H1 (cell line): Measurements from ENCODE around the gene CACNG5. TPM values are rescaled to one million over a fixed set of nuclear protein-coding genes. Genes with fewer than 3 reads are reported as not detected.

Experiments
- CTCF ChIA-PET: fragments of 300-600 bp; sonication (Branson Sonifier 250); formaldehyde crosslinking; loops from one replicate; lab custom pipeline; 2021; ENCODE audit not compliant: partially characterized antibody; lab: Charles Lee
- POLR2A ChIA-PET: fragments of 300-600 bp; sonication (Branson Sonifier 250); formaldehyde crosslinking; loops from one replicate; lab custom pipeline; 2021; ENCODE audit warnings: inconsistent platforms; ENCODE audit not compliant: partially characterized antibody; lab: Charles Lee
- DNase-seq, 2 experiments: peaks; one replicate each; pipeline versions ENCODE4 v3.0.0 to v3.0.0-alpha.2; 2010 to 2022; ENCODE audit warnings: low spot score in 2 of 2, low read depth in 1 of 2, mixed read lengths in 1 of 2
- FAIRE-seq: peaks from 2 replicates; lab custom pipeline; 2011; peaks lifted over from hg19 to GRCh38; lab: Jason Lieb, UNC
- H2AFZ ChIP-seq: 2 replicates; pipeline ENCODE4 v1.8.1; 2012; ENCODE audit warnings: low read length, inconsistent platforms
- H2AK5ac ChIP-seq: 2 replicates; pipeline ENCODE4 v1.6.1; 2013; ENCODE audit warnings: low read depth, low read length
- H2BK120ac ChIP-seq: replicated peaks from 2 replicates; pipeline ENCODE3; 2013; ENCODE audit warnings: low read depth, low read length, inconsistent platforms
- H2BK12ac ChIP-seq: 2 replicates; pipeline ENCODE4 v1.6.1; 2013; ENCODE audit warnings: low read depth, low read length
- H2BK15ac ChIP-seq: 2 replicates; pipeline ENCODE4 v1.6.1; 2013; ENCODE audit warnings: low read length
- H2BK20ac ChIP-seq: 2 replicates; pipeline ENCODE4 v1.6.1; 2013; ENCODE audit warnings: low read length
- H2BK5ac ChIP-seq: 2 replicates; pipeline ENCODE4 v1.6.1; 2013; ENCODE audit warnings: low read depth, low read length
- H3K14ac ChIP-seq: 2 replicates; pipeline ENCODE4 v1.6.1; 2013; ENCODE audit warnings: inconsistent platforms; ENCODE audit not compliant: insufficient read length
- H3K18ac ChIP-seq: 2 replicates; pipeline ENCODE4 v1.6.1; 2013; ENCODE audit warnings: low read length; ENCODE audit errors: extremely low read depth
- H3K23ac ChIP-seq: 2 replicates; pipeline ENCODE4 v1.6.1; 2013; ENCODE audit warnings: inconsistent platforms; ENCODE audit not compliant: insufficient read length
- H3K23me2 ChIP-seq: 2 replicates; pipeline ENCODE4 v1.6.1; 2013; ENCODE audit warnings: low read depth, low read length
- H3K27ac ChIP-seq: 2 replicates; pipeline ENCODE4 v1.6.1; 2011; ENCODE audit warnings: low read depth, low read length, inconsistent platforms
- H3K27me3 ChIP-seq, 4 experiments: replicated peaks in 1 of 4; 1 replicate in 1 of 4; 2 replicates in 3 of 4; pipeline versions ENCODE4 v1.6.1 to v1.8.1; 2011 to 2013; ENCODE audit warnings: low read length in 3 of 4, mild to moderate bottlenecking in 3 of 4, inconsistent platforms in 2 of 4, mixed read lengths in 2 of 4, moderate library complexity in 1 of 4; ENCODE audit not compliant: control insufficient read depth in 3 of 4, insufficient read depth in 3 of 4; ENCODE audit errors: extremely low read depth in 1 of 4
- H3K36me3 ChIP-seq, 4 experiments: 2 replicates each; pipeline versions ENCODE4 v1.6.1 to v1.8.1; 2011 to 2013; ENCODE audit warnings: mild to moderate bottlenecking in 4 of 4, low read length in 3 of 4, moderate library complexity in 2 of 4, control low read depth in 1 of 4, inconsistent platforms in 1 of 4; ENCODE audit not compliant: insufficient read depth in 4 of 4, control insufficient read depth in 2 of 4
- H3K4ac ChIP-seq: replicated peaks from 2 replicates; pipeline ENCODE3; 2013; ENCODE audit warnings: low read length, low read depth, mixed read lengths, inconsistent platforms; ENCODE audit not compliant: insufficient read length
- H3K4me1 ChIP-seq, 4 experiments: replicated peaks in 1 of 4; 1 replicate in 1 of 4; 2 replicates in 3 of 4; pipeline versions ENCODE4 v1.6.1 to v1.8.1; 2011 to 2013; ENCODE audit warnings: low read length in 3 of 4, inconsistent platforms in 2 of 4, mixed read lengths in 1 of 4; ENCODE audit not compliant: insufficient read depth in 4 of 4, control insufficient read depth in 3 of 4
- H3K4me2 ChIP-seq, 2 experiments: 2 replicates each; pipeline versions ENCODE4 v1.6.1 to v1.8.1; 2011 to 2013; ENCODE audit warnings: low read depth in 2 of 2, low read length in 2 of 2, control low read depth in 1 of 2, inconsistent platforms in 1 of 2, mild to moderate bottlenecking in 1 of 2; ENCODE audit not compliant: insufficient read depth in 1 of 2
- H3K4me3 ChIP-seq, 4 experiments: fragments of 200-600, 300-600 bp in 1 of 4; sonication (generic), shearing (Covaris generic), sonication (Bioruptor Twin) in 1 of 4; 2 replicates each; pipeline versions ENCODE4 v1.5.1 to v1.8.1; 2011 to 2016; ENCODE audit warnings: low read length in 4 of 4, low read depth in 3 of 4, control low read depth in 2 of 4, inconsistent platforms in 2 of 4, mild to moderate bottlenecking in 2 of 4, mixed read lengths in 1 of 4, moderate library complexity in 1 of 4; ENCODE audit not compliant: insufficient read depth in 2 of 4; ENCODE audit errors: extremely low read depth in 1 of 4
- H3K56ac ChIP-seq: replicated peaks from 2 replicates; pipeline ENCODE3; 2013; ENCODE audit warnings: low read depth, mild to moderate bottlenecking, mixed read lengths, low read length, inconsistent platforms; ENCODE audit not compliant: insufficient read length
- H3K79me1 ChIP-seq: 2 replicates; pipeline ENCODE4 v1.6.1; 2013; ENCODE audit warnings: low read depth, low read length, control low read depth
- H3K79me2 ChIP-seq, 2 experiments: 2 replicates each; pipeline versions ENCODE4 v1.6.1 to v1.8.1; 2012 to 2013; ENCODE audit warnings: low read length in 2 of 2, mild to moderate bottlenecking in 2 of 2, inconsistent platforms in 1 of 2; ENCODE audit not compliant: insufficient read depth in 2 of 2, control insufficient read depth in 1 of 2
- H3K9ac ChIP-seq, 4 experiments: replicated peaks in 1 of 4; 1 replicate in 1 of 4; 2 replicates in 3 of 4; pipeline versions ENCODE4 v1.6.1 to v1.8.1; 2011 to 2013; ENCODE audit warnings: low read depth in 3 of 4, low read length in 3 of 4, control low read depth in 2 of 4, mild to moderate bottlenecking in 2 of 4, moderate library complexity in 2 of 4, inconsistent platforms in 1 of 4; ENCODE audit errors: extremely low read depth in 1 of 4
- H3K9me3 ChIP-seq, 2 experiments: 2 replicates each; pipeline versions ENCODE4 v1.6.1 to v1.8.1; 2012 to 2013; ENCODE audit warnings: mild to moderate bottlenecking in 2 of 2, moderate library complexity in 2 of 2, control low read depth in 1 of 2, inconsistent platforms in 1 of 2, low read depth in 1 of 2, low read length in 1 of 2, mixed read lengths in 1 of 2; ENCODE audit not compliant: insufficient read depth in 2 of 2
- H4K20me1 ChIP-seq, 2 experiments: replicated peaks in 1 of 2; 2 replicates each; pipeline versions ENCODE3 to v1.8.1; 2011 to 2013; ENCODE audit warnings: inconsistent platforms in 2 of 2, low read length in 2 of 2, mild to moderate bottlenecking in 1 of 2; ENCODE audit not compliant: insufficient read depth in 2 of 2, control insufficient read depth in 1 of 2
- H4K5ac ChIP-seq: 2 replicates; pipeline ENCODE4 v1.6.1; 2013; ENCODE audit warnings: low read length, low read depth, mixed read lengths, inconsistent platforms; ENCODE audit not compliant: insufficient read length
- H4K8ac ChIP-seq: 2 replicates; pipeline ENCODE4 v1.8.0; 2013; ENCODE audit warnings: mild to moderate bottlenecking, moderate library complexity, low read length, inconsistent platforms; ENCODE audit not compliant: insufficient read depth; ENCODE audit errors: extremely low read depth
- H4K91ac ChIP-seq: replicated peaks from 2 replicates; pipeline ENCODE3; 2013; ENCODE audit warnings: low read length, mixed read lengths, inconsistent platforms; ENCODE audit not compliant: insufficient read length
- ATF3 ChIP-seq: IDR thresholded peaks from 2 replicates; pipeline ENCODE4 v1.6.1; 2011; ENCODE audit warnings: low read depth, mild to moderate bottlenecking, low read length; ENCODE audit not compliant: insufficient read depth
- BRCA1 ChIP-seq: IDR thresholded peaks from 2 replicates; pipeline ENCODE4 v1.6.1; 2012; ENCODE audit warnings: low read depth, low read length, improper control_type of control experiment
- CBX5 ChIP-seq: fragments of 300-800, 300-1000 bp; sonication (generic); IDR thresholded peaks from 2 replicates; pipeline ENCODE4 v1.7.1; 2016; ENCODE audit warnings: antibody characterized with exemption, low read length, low read depth
- CHD1 ChIP-seq: IDR thresholded peaks from 2 replicates; pipeline ENCODE4 v1.6.1; 2012; ENCODE audit warnings: low read depth, low read length, improper control_type of control experiment
- EGR1 ChIP-seq: IDR thresholded peaks from 2 replicates; pipeline ENCODE4 v1.6.1; 2011; ENCODE audit warnings: low read depth, low read length, borderline replicate concordance
- EZH2 ChIP-seq: fragments of 200-600 bp; sonication (generic); IDR thresholded peaks from 2 replicates; pipeline ENCODE4 v1.7.1; 2012; ENCODE audit warnings: low read depth, mild to moderate bottlenecking, moderate library complexity, low read length, inconsistent platforms; ENCODE audit not compliant: severe bottlenecking
- HDAC2 ChIP-seq, 2 experiments: fragments of 300-600 bp in 1 of 2; sonication (generic) in 1 of 2; IDR thresholded peaks; 2 replicates each; pipeline ENCODE4 v1.6.1; 2011 to 2012; ENCODE audit warnings: low read depth in 2 of 2, low read length in 2 of 2, mild to moderate bottlenecking in 2 of 2, moderate library complexity in 2 of 2, borderline replicate concordance in 1 of 2, inconsistent platforms in 1 of 2
- JUN ChIP-seq: IDR thresholded peaks from 2 replicates; pipeline ENCODE4 v1.6.1; 2011; ENCODE audit warnings: low read depth, mild to moderate bottlenecking, improper control_type of control experiment, low read length
- KDM1A ChIP-seq: fragments of 200-600, 300-600 bp; sonication (generic); IDR thresholded peaks from 2 replicates; pipeline ENCODE4 v1.7.1; 2016; ENCODE audit warnings: mild to moderate bottlenecking, low read length, borderline replicate concordance
- POLR2A ChIP-seq, 2 experiments: IDR thresholded peaks; 1 replicate in 1 of 2; 2 replicates in 1 of 2; pipeline ENCODE4 v1.6.1; 2011; ENCODE audit warnings: low read depth in 2 of 2, low read length in 2 of 2, mild to moderate bottlenecking in 2 of 2; ENCODE audit errors: control extremely low read depth in 1 of 2
- SAP30 ChIP-seq: fragments of 300-600 bp; sonication (generic); IDR thresholded peaks from 2 replicates; pipeline ENCODE4 v1.7.1; 2012; ENCODE audit warnings: low read length, moderate library complexity, mild to moderate bottlenecking, inconsistent platforms; ENCODE audit not compliant: insufficient read depth, insufficient replicate concordance
- SRF ChIP-seq: IDR thresholded peaks from 2 replicates; pipeline ENCODE4 v1.6.1; 2011; ENCODE audit warnings: mild to moderate bottlenecking, low read depth, low read length, moderate library complexity
- SUZ12 ChIP-seq: fragments of 200-600 bp; sonication (generic); IDR thresholded peaks from 2 replicates; pipeline ENCODE4 v1.6.1; 2012; ENCODE audit warnings: mild to moderate bottlenecking, inconsistent platforms, low read length, moderate library complexity, mixed read lengths
- WGBS, 2 experiments: shearing (Covaris generic) in 1 of 2; methylation state at CpG; one replicate each; pipeline versions ENCODE4 v1.1.6 to v1.1.7; 2013 to 2015; ENCODE audit warnings: low lambda C conversion rate in 2 of 2, mixed read lengths in 2 of 2, inconsistent platforms in 1 of 2, low coverage in 1 of 2, missing lambda C conversion rate in 1 of 2; ENCODE audit not compliant: insufficient replicate concordance in 2 of 2, insufficient coverage in 1 of 2, insufficient read length in 1 of 2; ENCODE audit errors: extremely low coverage in 1 of 2, missing lambda C conversion rate in 1 of 2; 5-methylcytosine and 5-hydroxymethylcytosine counted together
- polyA plus RNA-seq, 7 experiments: library from polyadenylated mRNA; depleted of rRNA in 3 of 7; stranded (reverse) in 5 of 7; unstranded in 2 of 7; fragments of >200 nt in 5 of 7; fragments of 200-250 nt in 2 of 7; gene quantifications; 1 replicate in 5 of 7; 2 replicates in 1 of 7; 4 replicates in 1 of 7; pipeline versions ENCODE4 v1.2.1 to v1.2.3, GENCODE V29; 2011 to 2013; ENCODE audit warnings: missing spikeins in 2 of 7, mixed read lengths in 2 of 7
- total RNA-seq: library from RNA; stranded (reverse); fragmentation: NEBNext Ultra II Directional; extraction: Animal tissue kit (Norgen Biotek cat#: 25700); gene quantifications from 2 replicates; pipeline ENCODE4 v1.2.1, GENCODE V29; 2021

Gene CACNG5
- total and polyA plus RNA-seq, 2 of the 8 experiments (the other 6 are each of a cell fraction or from before 2014, with no cell fraction given) = 2.2 to 3.1 TPM

GRCh38 chr17:66859353-66859752 lies 24.4 kb downstream of the CACNG5 start:
- Histone ChIP-seq H3K4ac (no peak overlapping the region), H3K23me2 (no peaks in the 10 kb centered on the region), H3K14ac (no peak overlapping the region), H3K4me3 (no peak overlapping the region), H3K27ac (no peak overlapping the region), H3K4me1 (no peaks in the 10 kb centered on the region), H2AFZ (no peak overlapping the region), H3K79me2 (no peaks in the 10 kb centered on the region), H2BK12ac (no peak overlapping the region), H2BK120ac (no peak overlapping the region), H3K56ac (no peak overlapping the region), H2BK15ac (no peak overlapping the region), H2AK5ac (no peak overlapping the region), H3K9me3 (no peaks in the 10 kb centered on the region), H3K4me2 (no peak overlapping the region), H3K9ac (no peak overlapping the region), H4K5ac (no peak overlapping the region), H3K36me3 (no peaks in the 10 kb centered on the region), H3K23ac (no peak overlapping the region), H4K91ac (no peak overlapping the region), H4K8ac (no peak overlapping the region), H3K27me3 (no peaks in the 10 kb centered on the region), H2BK5ac (no peak overlapping the region), H2BK20ac (no peak overlapping the region), H3K79me1 (no peaks in the 10 kb centered on the region), H4K20me1 (no peaks in the 10 kb centered on the region), H3K18ac (no peak overlapping the region)
- WGBS, 2 experiments = 94% methylated on average over 8 of the region's 8 CpGs; no CpG with 5 or more reads in 1 of the 2 experiments
- FAIRE-seq (no peak), DNase-seq (no peak)
- TF ChIP-seq CBX5 = no peak
- TF ChIP-seq SAP30 = no peak
- TF ChIP-seq JUN = no peak
- TF ChIP-seq HDAC2 (IDR thresholded peaks at IDR 0.05; ENCODE audit: borderline replicate concordance in 1 of 2, low read depth in 2 of 2, low read length in 2 of 2) = no peak
- no peak for TF ChIP-seq KDM1A
- no peak for TF ChIP-seq POLR2A (IDR thresholded peaks at IDR 0.05; ENCODE audit: control extremely low read depth in 1 of 2, low read depth in 2 of 2, low read length in 2 of 2)
- TF ChIP-seq SUZ12 = no peak
- no peak for TF ChIP-seq EGR1
- TF ChIP-seq BRCA1 = no peak
- no peak for TF ChIP-seq EZH2
- no peak for TF ChIP-seq ATF3
- no peak for TF ChIP-seq SRF
- no peak for TF ChIP-seq CHD1
- ChIA-PET CTCF (interaction anchor here (0.7 to 1.0 kb wide), 6 partner anchors 9 to 134 kb away, joined by 3 to 4 read pairs (median 4); no protein-coding TSS in a partner anchor), POLR2A (no interaction called here)
